Dendritic cell treated with granulocyte-macrophage colony-stimulating factor and Interleukin-4, amounts not matched to agents 40 ng/mL and 50 ng/mL, for 4 days (primary cell): ENCODE results near the gene ARL5B.

Source experiments
- H3K27ac Mint-ChIP-seq: one replicate; pipeline ENCODE4 v1.8.0; 2022; ENCODE audit warnings: mild to moderate bottlenecking, mixed read lengths
- H3K27me3 Mint-ChIP-seq: one replicate; pipeline ENCODE4 v1.8.0; 2022; ENCODE audit warnings: mild to moderate bottlenecking, mixed read lengths
- H3K36me3 Mint-ChIP-seq: one replicate; pipeline ENCODE4 v1.8.0; 2022; ENCODE audit warnings: low read depth, mixed read lengths
- H3K4me1 Mint-ChIP-seq: one replicate; pipeline ENCODE4 v1.8.0; 2022; ENCODE audit warnings: low read depth, mixed read lengths
- H3K4me3 Mint-ChIP-seq: one replicate; pipeline ENCODE4 v1.8.0; 2022; ENCODE audit warnings: mild to moderate bottlenecking, moderate library complexity, mixed read lengths
- H3K9me3 Mint-ChIP-seq: one replicate; pipeline ENCODE4 v1.8.0; 2022; ENCODE audit warnings: mixed read lengths
- intact Hi-C: fragments of 100-400 bp; cut with micrococcal nuclease; formaldehyde crosslinking; loops from one replicate; pipeline ENCODE4 v1.15.0; 2022

The ARL5B gene

DNA sequence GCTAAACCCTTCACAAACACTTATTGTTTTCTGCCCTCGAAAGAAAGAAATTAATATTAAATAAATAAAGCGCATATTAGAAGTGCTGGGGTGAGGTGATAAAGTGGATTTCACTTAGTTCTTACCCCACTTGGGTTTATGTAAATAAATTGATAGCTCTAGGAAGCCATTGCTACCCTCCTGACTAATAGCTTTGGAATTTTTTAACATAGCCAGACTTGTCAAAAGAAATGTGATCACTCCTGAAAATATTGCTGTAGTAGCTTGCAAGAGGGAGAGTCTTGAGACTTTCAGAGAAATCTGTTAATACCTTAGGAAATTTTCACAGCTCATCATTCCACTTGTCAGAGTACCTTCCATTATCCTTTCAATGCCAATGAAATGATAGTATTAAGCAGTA, 7.6 kb downstream of the ARL5B start:
- H3K9me3 Mint-ChIP-seq = no peaks in the 10 kb centered on the region
- H3K36me3 Mint-ChIP-seq = peaks cover 35% of the 10 kb centered on the region
- no peak overlapping the region for H3K27ac Mint-ChIP-seq
- no peaks in the 10 kb centered on the region for H3K27me3 Mint-ChIP-seq
- no peak overlapping the region for H3K4me3 Mint-ChIP-seq
- H3K4me1 Mint-ChIP-seq = peaks cover 20% of the 10 kb centered on the region
- intact Hi-C loops = no loop called here

DNA sequence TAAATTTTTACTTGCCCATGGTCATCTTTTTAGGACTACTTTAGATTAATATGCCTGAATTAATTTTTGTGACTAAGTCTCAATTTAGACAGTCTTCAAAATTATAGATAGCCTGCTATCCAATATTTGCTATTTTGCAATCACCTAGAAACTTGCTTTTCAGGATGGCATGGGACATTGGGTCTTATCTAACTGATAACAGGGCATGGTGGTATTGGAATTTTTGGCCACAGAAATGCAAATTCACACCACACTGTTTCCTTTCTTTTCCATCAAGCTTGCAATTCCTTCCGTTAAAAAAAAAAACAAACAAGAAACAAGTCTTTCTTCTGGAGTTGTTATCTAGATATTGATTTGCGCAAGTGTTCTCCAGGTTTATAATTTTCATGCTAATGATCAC, 8.8 kb downstream of the ARL5B start:
- H3K4me1 Mint-ChIP-seq = peaks cover 11% of the 10 kb centered on the region
- no peak overlapping the region for H3K4me3 Mint-ChIP-seq
- no peaks in the 10 kb centered on the region for H3K9me3 Mint-ChIP-seq
- intact Hi-C loops = no loop called here
- H3K27ac Mint-ChIP-seq = no peak overlapping the region
- H3K36me3 Mint-ChIP-seq = peaks cover 38% of the 10 kb centered on the region
- H3K27me3 Mint-ChIP-seq = no peaks in the 10 kb centered on the region

DNA sequence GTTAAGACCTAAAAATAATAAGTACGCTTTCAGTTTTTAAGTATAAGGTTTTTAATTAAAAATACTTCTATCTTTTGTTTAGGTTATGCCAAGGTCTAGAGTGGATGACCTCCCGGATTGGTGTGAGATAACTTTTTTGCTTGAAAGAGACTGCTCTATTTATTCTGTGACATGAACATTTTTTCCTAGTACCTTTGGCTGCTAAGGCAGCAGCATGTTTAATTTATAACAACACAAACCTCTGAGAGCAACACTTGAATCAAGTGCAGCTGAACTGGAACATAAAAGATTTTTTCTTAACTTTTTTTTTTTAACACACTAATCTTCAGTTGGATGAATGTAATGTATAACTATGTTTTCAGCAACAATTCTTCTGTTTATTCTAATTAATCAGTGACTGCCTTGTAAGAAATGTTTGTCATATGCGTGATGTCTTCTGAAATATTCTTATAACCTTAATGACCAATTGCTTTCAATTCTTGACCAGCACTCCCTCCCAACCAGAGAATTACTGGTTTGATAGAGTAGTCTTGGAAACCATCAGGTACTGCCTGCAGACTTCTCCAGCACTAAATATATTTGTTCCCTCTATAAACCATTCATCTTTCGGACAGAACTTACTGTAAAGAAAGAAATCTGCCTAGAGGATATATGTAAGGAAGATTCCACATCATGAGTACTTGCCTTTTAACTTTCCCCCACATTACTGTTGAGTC, 16.0 kb downstream of the ARL5B start:
- H3K9me3 Mint-ChIP-seq = no peaks in the 10 kb centered on the region
- H3K4me1 Mint-ChIP-seq = no peaks in the 10 kb centered on the region
- intact Hi-C loops = no loop called here
- no peak overlapping the region for H3K27ac Mint-ChIP-seq
- H3K27me3 Mint-ChIP-seq = no peaks in the 10 kb centered on the region
- peaks cover 37% of the 10 kb centered on the region for H3K36me3 Mint-ChIP-seq
- H3K4me3 Mint-ChIP-seq = no peak overlapping the region

DNA sequence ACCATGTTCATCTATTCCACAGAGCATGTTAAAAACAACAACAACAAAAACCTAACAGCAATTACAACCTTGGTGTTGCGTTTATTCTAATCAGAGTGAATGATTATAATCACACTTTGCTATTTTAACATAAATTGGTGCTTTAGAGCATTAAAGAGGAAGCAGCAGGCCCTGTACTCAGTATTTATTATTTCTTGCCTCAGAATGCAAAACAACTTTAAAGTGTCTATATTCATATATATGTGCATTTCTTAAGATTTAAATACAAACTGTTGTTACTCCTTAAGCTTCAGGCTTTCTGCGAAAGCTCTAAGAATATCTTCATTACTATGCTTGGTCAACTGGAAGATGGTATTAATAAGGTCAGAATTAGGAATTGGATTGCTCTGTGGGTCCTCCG, 21.5 kb downstream of the ARL5B start:
- H3K9me3 Mint-ChIP-seq = no peaks in the 10 kb centered on the region
- no peaks in the 10 kb centered on the region for H3K27me3 Mint-ChIP-seq
- H3K4me3 Mint-ChIP-seq = no peak overlapping the region
- peaks cover 8% of the 10 kb centered on the region for H3K36me3 Mint-ChIP-seq
- no peaks in the 10 kb centered on the region for H3K4me1 Mint-ChIP-seq
- H3K27ac Mint-ChIP-seq = no peak overlapping the region
- intact Hi-C loops = no loop called here

DNA sequence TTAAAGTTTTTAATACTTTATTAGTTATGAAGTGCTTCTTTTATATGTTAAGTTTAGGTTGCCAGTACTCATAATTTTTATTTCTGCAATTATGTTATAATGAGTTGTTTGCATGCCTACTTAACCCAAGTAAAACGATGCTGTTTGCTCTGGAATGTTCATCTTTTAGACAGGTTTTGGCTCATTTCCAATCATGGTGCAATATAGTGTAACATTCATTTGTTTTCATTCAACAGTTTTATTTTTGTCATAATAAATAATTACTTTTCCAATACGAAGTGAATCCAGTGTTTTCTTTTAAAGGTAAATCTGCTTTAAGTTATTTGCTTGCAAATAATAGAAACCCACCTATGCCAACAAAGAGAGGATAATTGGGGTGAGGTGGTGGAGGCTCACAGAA, 22.1 kb downstream of the ARL5B start:
- Mint-ChIP-seq H3K27ac (no peak overlapping the region), H3K9me3 (no peaks in the 10 kb centered on the region), H3K4me1 (no peaks in the 10 kb centered on the region), H3K36me3 (peaks cover 8% of the 10 kb centered on the region), H3K27me3 (no peaks in the 10 kb centered on the region), H3K4me3 (no peak overlapping the region)
- intact Hi-C loops = no loop called here

DNA sequence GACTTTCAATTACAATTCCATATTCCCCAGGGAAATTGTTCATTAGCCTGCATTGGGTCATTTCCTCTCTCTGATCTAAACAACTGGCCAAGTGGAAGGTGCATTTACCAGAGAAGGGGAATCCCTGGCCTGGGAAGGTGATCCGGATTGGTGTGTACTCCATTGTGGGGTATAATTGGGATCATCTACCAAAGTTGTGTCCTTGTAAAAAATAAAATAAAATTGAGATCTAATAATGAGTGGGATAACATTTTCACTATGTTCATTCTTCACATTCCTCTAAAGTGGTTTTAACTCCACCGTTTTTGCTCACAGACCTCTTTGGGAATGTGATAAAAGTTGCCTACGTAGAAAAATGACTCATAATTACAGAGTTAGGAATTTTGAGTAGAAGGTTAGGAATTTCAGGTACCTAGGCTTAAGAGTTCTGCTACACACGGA, 22.8 kb downstream of the ARL5B start:
- no peaks in the 10 kb centered on the region for H3K4me1 Mint-ChIP-seq
- H3K9me3 Mint-ChIP-seq = no peaks in the 10 kb centered on the region
- H3K36me3 Mint-ChIP-seq = peaks cover 8% of the 10 kb centered on the region
- intact Hi-C loops = no loop called here
- H3K27ac Mint-ChIP-seq = no peak overlapping the region
- H3K4me3 Mint-ChIP-seq = no peak overlapping the region
- no peaks in the 10 kb centered on the region for H3K27me3 Mint-ChIP-seq

DNA sequence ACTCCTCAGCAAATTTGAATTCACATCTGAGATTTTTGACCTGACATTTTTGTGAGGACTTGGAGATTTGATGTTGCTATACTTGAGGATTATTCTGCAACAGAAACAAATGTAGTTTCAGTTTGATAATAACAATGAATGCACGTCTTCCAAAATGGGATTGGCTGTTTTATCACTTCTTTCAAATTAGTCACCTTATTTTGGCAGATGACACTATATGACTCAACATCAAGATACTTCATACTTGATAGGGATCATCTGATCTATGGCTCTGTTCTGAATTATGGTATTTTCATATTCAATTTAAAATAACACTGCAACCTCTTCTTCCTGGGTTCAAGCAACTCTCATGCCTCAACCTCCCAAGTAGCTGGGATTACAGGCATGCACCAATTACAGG, 24.2 kb downstream of the ARL5B start:
- intact Hi-C loops = no loop called here
- H3K27ac Mint-ChIP-seq = no peak overlapping the region

DNA sequence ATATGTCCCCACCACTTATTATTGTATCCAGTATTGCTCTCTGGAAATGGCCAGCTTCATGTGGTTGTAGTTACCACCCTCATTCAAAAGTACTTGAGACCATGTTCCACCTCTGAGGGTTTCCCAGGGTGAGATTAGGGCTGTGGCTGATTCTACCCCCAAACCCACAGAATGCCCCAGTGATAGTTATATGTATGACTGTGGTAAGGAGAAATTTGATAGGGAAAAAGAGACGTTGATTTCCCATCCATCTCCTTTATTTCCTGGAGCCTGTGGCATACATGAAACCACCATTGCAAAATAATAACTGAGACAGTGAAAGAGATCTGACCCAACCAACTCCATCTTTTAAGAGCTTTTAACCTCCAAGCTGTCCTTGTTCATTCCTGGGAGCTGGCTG, 25.2 kb downstream of the ARL5B start:
- H3K27ac Mint-ChIP-seq = no peak overlapping the region
- H3K27me3 Mint-ChIP-seq = no peaks in the 10 kb centered on the region
- intact Hi-C loops = no loop called here
- H3K9me3 Mint-ChIP-seq = no peaks in the 10 kb centered on the region
- H3K4me3 Mint-ChIP-seq = no peak overlapping the region
- H3K36me3 Mint-ChIP-seq = peaks cover 8% of the 10 kb centered on the region
- H3K4me1 Mint-ChIP-seq = peaks cover 6% of the 10 kb centered on the region

More for the DNA sequence above, 24.2 kb downstream of the ARL5B start:
- Mint-ChIP-seq H3K27me3 (no peaks in the 10 kb centered on the region), H3K4me3 (no peak overlapping the region), H3K36me3 (peaks cover 8% of the 10 kb centered on the region), H3K4me1 (no peaks in the 10 kb centered on the region), H3K9me3 (no peaks in the 10 kb centered on the region)

DNA sequence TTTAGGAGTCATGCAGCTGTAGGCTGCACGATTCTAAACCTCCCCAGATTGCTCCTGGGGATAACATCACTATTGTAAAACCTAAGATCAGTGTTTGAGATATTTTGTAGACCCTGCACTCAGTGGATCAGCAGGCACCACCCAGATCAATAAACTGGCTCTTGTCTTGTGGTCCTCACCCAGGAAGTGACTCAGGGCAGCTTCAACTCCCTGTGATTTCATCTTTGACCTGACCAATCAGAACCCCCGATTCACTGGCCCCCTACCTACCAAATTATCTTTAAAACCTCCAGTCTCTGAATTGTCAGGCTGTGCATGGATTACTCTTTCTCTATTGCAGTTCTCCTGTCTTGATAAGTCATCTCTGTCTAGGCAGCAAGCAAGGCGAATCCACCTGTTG, 25.7 kb downstream of the ARL5B start:
- Mint-ChIP-seq H3K4me1 (peaks cover 6% of the 10 kb centered on the region), H3K36me3 (peaks cover 8% of the 10 kb centered on the region), H3K27me3 (no peaks in the 10 kb centered on the region), H3K9me3 (no peaks in the 10 kb centered on the region), H3K4me3 (no peak overlapping the region), H3K27ac (no peak overlapping the region)
- intact Hi-C loops = no loop called here

DNA sequence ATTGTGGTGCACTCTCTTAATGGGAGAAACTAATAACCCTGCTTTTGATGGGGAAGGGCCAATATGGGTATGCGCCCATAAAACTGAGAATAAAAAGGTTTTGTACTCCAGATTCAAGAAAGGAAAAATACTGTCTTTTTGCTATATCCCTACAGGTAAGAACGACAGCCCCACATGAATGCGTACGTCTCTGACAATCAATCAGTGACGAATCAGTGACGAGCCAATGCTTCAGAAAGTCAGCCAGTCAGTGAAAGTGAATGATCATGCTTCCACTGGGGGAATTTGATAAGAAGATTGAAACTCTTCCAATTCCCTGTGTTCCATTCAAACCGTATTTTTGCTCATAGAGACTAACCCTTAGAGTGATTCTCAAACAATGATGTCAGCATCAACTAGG, 26.3 kb downstream of the ARL5B start:
- no peak overlapping the region for H3K27ac Mint-ChIP-seq
- no peaks in the 10 kb centered on the region for H3K27me3 Mint-ChIP-seq
- no peak overlapping the region for H3K4me3 Mint-ChIP-seq
- intact Hi-C loops = no loop called here
- H3K4me1 Mint-ChIP-seq = peaks cover 6% of the 10 kb centered on the region
- peaks cover 8% of the 10 kb centered on the region for H3K36me3 Mint-ChIP-seq
- no peaks in the 10 kb centered on the region for H3K9me3 Mint-ChIP-seq

DNA sequence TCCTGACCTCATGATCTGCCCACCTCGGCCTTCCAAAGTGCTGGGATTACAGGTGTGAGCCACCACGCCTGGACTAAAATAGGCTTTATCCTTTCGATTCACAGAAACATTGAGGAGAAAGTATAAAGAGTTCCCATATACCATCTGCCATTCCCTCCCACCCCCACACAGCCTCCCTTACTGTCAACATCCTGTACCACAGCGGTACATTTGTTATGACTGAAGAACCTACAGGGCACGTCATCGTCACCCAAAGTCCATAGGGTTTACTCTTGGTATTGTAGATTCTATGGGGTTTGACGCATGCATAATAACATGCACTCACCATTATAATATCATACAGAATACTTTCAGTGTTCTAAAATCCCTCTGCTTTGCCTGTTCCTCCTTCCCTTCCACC, 28.0 kb downstream of the ARL5B start:
- Mint-ChIP-seq H3K36me3 (peaks cover 8% of the 10 kb centered on the region), H3K27ac (no peak overlapping the region), H3K4me1 (peaks cover 6% of the 10 kb centered on the region), H3K9me3 (no peaks in the 10 kb centered on the region), H3K27me3 (no peaks in the 10 kb centered on the region), H3K4me3 (no peak overlapping the region)
- intact Hi-C loops = no loop called here

DNA sequence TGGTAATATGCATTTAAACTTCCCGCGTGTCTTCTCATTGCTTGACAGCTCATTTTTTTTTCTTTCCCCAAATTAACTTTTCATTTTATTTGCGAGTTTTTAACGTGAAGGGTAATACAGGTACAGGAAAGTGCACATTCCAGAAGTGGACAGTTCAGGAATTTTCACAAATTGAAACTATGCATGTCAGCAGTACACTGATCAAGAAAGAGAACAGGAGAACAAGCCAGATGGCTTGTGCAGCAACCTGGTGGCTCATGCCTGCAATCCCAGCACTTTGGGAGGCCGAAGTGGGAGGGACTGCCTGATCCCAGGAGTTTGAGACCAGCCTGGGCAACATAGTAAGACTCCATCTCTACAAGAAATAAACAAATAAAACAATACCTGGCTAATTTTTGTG, 28.5 kb downstream of the ARL5B start:
- H3K9me3 Mint-ChIP-seq = no peaks in the 10 kb centered on the region
- intact Hi-C loops = no loop called here
- peaks cover 6% of the 10 kb centered on the region for H3K4me1 Mint-ChIP-seq
- H3K27ac Mint-ChIP-seq = no peak overlapping the region
- no peak overlapping the region for H3K4me3 Mint-ChIP-seq
- peaks cover 4% of the 10 kb centered on the region for H3K36me3 Mint-ChIP-seq
- no peaks in the 10 kb centered on the region for H3K27me3 Mint-ChIP-seq

DNA sequence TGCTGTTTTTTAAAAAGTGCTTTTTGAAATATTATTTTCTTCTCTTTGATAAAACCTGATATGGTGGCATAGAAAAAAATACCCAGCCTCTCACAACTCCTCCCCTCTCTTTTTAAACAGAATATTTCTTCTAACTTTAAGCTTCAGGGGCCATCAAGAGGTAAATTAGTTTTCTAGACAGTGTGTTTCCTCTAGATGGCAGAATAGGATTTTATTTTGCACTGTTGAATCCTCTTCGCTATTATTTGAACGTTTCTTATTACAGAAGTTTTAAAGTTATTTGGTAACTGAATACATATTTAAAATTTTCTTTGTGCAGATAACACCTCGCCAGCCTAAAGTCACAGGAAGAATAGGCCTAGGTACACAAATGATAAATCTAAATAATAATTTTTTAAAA, 30.3 kb downstream of the ARL5B start:
- no peak overlapping the region for H3K4me3 Mint-ChIP-seq
- H3K36me3 Mint-ChIP-seq = no peaks in the 10 kb centered on the region
- no peak overlapping the region for H3K27ac Mint-ChIP-seq
- no peaks in the 10 kb centered on the region for H3K27me3 Mint-ChIP-seq
- intact Hi-C loops = no loop called here
- no peaks in the 10 kb centered on the region for H3K9me3 Mint-ChIP-seq
- H3K4me1 Mint-ChIP-seq = peaks cover 6% of the 10 kb centered on the region

DNA sequence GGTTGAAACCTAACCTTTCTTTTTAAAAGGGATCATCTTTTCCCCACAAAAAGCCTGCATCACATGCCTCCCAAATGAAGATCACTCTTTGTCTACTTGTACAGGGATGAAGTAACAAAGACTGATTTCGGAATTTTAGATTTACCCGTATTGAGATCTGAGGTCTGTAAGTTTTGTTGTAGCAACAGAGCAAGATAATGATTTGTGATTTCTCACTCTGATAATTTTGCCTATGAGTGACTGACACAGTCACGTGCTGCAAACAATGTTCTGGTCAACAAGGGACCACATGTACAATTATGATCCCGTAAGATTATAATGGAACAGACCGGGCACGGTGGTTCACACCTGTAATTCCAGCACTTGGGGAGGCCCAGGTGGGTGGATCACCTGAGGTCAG, 31.3 kb downstream of the ARL5B start:
- Mint-ChIP-seq H3K27me3 (no peaks in the 10 kb centered on the region), H3K4me3 (no peak overlapping the region), H3K27ac (no peak overlapping the region), H3K9me3 (no peaks in the 10 kb centered on the region), H3K36me3 (no peaks in the 10 kb centered on the region), H3K4me1 (peaks cover 6% of the 10 kb centered on the region)
- intact Hi-C loops = no loop called here
